ENCODE results near the gene ADARB2. TPM values are rescaled to one million over a fixed set of nuclear protein-coding genes. Genes with fewer than 3 reads are reported as not detected.

ADARB2 gene
- total RNA-seq, 1 donor from 2014 or later: 38.7 TPM

DNA sequence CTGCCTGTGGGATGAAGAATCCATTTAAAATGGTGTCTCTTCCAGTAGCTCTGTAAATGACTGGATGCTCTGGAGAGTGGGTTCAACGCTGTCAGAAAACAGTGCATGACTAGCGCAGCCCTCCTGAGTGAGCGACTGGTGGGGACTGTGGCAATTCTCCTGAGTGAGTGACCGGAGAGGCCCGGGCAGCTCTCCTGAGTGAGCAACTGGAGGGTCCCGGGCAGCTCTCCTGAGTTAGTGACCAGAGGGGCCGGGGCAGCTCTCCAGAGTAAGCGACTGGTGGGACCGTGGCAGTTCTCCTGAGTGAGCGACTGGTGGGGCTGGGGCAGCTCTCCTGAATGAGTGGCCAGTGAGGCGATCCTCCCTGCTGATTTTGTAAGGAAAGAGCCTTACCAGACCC lies 595.6 kb downstream of the ADARB2 start:
- Mint-ChIP-seq H3K27me3 (ENCODE audit: unreplicated experiment) (peaks cover 31% of the 10 kb centered on the region), H3K4me3 (ENCODE audit: unreplicated experiment) (no peak overlapping the region), H3K27ac (ENCODE audit: unreplicated experiment) (no peak overlapping the region), H3K4me1 (ENCODE audit: unreplicated experiment) (no peaks in the 10 kb centered on the region), H3K9me3 (ENCODE audit: unreplicated experiment) (peaks cover 42% of the 10 kb centered on the region), H3K36me3 (ENCODE audit: unreplicated experiment) (peaks cover 5% of the 10 kb centered on the region)
- DNase-seq (ENCODE audit: extremely low spot score, unreplicated experiment): peak; percentile 64
- TF ChIP-seq, protein P1, sequence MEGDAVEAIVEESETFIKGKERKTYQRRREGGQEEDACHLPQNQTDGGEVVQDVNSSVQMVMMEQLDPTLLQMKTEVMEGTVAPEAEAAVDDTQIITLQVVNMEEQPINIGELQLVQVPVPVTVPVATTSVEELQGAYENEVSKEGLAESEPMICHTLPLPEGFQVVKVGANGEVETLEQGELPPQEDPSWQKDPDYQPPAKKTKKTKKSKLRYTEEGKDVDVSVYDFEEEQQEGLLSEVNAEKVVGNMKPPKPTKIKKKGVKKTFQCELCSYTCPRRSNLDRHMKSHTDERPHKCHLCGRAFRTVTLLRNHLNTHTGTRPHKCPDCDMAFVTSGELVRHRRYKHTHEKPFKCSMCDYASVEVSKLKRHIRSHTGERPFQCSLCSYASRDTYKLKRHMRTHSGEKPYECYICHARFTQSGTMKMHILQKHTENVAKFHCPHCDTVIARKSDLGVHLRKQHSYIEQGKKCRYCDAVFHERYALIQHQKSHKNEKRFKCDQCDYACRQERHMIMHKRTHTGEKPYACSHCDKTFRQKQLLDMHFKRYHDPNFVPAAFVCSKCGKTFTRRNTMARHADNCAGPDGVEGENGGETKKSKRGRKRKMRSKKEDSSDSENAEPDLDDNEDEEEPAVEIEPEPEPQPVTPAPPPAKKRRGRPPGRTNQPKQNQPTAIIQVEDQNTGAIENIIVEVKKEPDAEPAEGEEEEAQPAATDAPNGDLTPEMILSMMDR (IDR thresholded peaks at IDR 0.05): no peak

DNA sequence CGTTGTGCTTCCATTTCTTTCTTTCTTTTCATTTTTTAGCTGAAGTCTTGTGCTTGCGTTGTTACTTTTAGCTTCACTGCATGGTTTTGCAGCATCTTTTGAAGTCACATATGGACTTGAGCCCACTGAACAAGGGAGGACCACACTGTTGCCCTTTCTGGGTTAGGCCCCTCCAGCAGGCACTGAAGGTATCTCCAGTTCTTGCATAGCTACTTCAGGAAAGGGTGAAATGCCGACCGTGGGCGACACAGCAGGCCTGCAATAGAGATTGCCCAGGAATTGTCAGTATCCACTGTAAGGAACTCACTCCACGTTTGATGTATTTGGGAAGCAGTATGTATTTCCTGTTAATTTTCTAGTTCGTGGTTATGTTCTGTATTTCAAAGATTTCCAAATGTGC lies 596.1 kb downstream of the ADARB2 start:
- Mint-ChIP-seq H3K4me3 (ENCODE audit: unreplicated experiment) (no peak overlapping the region), H3K9me3 (ENCODE audit: unreplicated experiment) (peaks cover 41% of the 10 kb centered on the region), H3K27me3 (ENCODE audit: unreplicated experiment) (peaks cover 31% of the 10 kb centered on the region), H3K27ac (ENCODE audit: unreplicated experiment) (no peak overlapping the region), H3K36me3 (ENCODE audit: unreplicated experiment) (peaks cover 5% of the 10 kb centered on the region), H3K4me1 (ENCODE audit: unreplicated experiment) (no peaks in the 10 kb centered on the region)
- peak; percentile 56 for DNase-seq (ENCODE audit: extremely low spot score, unreplicated experiment)
- TF ChIP-seq, protein P1 (IDR thresholded peaks at IDR 0.05): no peak

DNA sequence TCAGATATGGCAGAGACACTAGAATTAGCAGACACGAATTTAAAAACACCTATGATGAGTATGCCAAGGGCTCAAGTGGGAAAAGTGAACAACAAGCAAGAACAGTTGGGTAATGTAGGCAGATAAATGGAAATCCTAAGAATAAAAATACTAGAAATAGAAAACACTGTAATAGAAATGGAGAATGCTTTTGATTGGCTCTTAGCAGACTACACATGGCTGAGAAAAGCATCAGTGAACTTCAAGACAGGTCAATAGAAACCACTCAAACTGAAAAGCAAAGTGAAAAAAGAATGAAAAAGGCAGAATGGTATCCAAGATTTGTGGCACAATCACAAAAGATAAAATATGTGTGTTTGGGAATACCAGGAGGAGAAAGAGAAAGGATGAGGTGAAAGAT lies 598.8 kb downstream of the ADARB2 start:
- Mint-ChIP-seq H3K9me3 (ENCODE audit: unreplicated experiment) (peaks cover 27% of the 10 kb centered on the region), H3K27ac (ENCODE audit: unreplicated experiment) (no peak overlapping the region), H3K4me1 (ENCODE audit: unreplicated experiment) (peaks cover 3% of the 10 kb centered on the region), H3K4me3 (ENCODE audit: unreplicated experiment) (no peak overlapping the region), H3K36me3 (ENCODE audit: unreplicated experiment) (peaks cover 11% of the 10 kb centered on the region), H3K27me3 (ENCODE audit: unreplicated experiment) (peaks cover 17% of the 10 kb centered on the region)
- DNase-seq (ENCODE audit: extremely low spot score, unreplicated experiment): no peak
- TF ChIP-seq, protein P1 (IDR thresholded peaks at IDR 0.05): no peak

DNA sequence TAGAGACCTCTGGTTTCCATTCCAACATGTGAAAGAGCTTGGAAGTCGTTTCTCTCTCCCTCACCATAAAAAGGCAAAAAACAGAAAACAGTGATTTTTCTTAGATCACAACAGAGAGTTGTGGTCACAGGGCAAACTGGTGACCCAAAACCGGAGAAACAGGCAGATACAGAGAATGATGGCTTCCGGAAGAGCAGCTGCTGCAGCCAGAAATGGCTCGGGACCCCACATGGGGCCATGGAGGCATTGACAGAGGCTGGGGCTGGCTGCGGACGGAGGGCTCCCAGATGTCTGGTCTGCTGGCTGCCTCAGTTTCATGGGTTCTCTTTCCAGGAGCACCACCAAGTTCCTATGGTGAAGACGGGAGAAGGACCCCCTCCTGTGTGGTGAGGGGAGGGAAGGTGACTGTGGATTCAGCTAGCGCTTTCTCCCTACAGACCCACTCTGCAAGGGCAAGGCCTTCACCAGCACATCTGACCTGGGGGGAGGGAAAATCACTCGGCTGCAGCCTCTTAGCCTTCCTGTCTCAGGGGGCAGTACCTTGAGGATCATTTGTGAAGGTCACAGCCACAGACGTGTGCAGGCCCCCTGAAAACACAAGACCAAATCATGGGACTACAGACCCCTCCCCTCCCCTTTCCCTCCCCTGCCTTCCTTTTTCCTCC lies 599.7 kb downstream of the ADARB2 start:
- TF ChIP-seq, protein P1 (IDR thresholded peaks at IDR 0.05): no peak
- peak; percentile 64 for DNase-seq (ENCODE audit: extremely low spot score, unreplicated experiment)
- Mint-ChIP-seq H3K4me1 (ENCODE audit: unreplicated experiment) (peaks cover 3% of the 10 kb centered on the region), H3K27ac (ENCODE audit: unreplicated experiment) (no peak overlapping the region), H3K4me3 (ENCODE audit: unreplicated experiment) (no peak overlapping the region), H3K9me3 (ENCODE audit: unreplicated experiment) (peaks cover 24% of the 10 kb centered on the region), H3K36me3 (ENCODE audit: unreplicated experiment) (peaks cover 12% of the 10 kb centered on the region), H3K27me3 (ENCODE audit: unreplicated experiment) (peaks cover 13% of the 10 kb centered on the region)

DNA sequence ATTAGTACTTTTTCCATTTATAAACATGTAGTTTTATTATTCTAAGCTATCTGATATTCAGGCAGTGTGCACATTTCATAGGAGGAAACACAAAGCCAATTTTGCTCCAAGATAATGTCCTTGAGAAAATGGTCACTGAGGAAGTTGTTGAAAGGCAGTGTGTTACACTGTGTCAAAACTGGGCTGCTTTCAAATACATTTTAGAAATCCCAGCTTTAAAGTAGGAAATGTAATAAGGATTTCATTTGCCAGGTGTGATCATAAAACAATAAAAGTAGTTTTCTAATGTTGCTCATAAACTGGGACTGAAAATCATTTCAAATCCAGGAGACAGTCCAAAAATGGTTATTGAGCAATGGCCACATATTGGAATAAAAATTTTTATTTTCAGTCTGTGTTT lies 601.1 kb downstream of the ADARB2 start:
- Mint-ChIP-seq H3K4me3 (ENCODE audit: unreplicated experiment) (no peak overlapping the region), H3K4me1 (ENCODE audit: unreplicated experiment) (peaks cover 3% of the 10 kb centered on the region), H3K36me3 (ENCODE audit: unreplicated experiment) (peaks cover 20% of the 10 kb centered on the region), H3K9me3 (ENCODE audit: unreplicated experiment) (peaks cover 24% of the 10 kb centered on the region), H3K27me3 (ENCODE audit: unreplicated experiment) (peaks cover 11% of the 10 kb centered on the region), H3K27ac (ENCODE audit: unreplicated experiment) (no peak overlapping the region)
- no peak for DNase-seq (ENCODE audit: extremely low spot score, unreplicated experiment)
- TF ChIP-seq, protein P1 (IDR thresholded peaks at IDR 0.05): no peak
